IPS DF 6.9 (cell line): ENCODE data around the gene TRIM9.
A peak's percentile ranks its signal among the peaks of the same experiment; 100 is the strongest.

ENCODE experiments used
- DNase-seq: peaks from one replicate; pipeline ENCODE4 v3.0.0-alpha.2; 2013; ENCODE audit warnings: low read depth, low spot score
- H3K27ac ChIP-seq: one replicate; pipeline ENCODE4 v1.5.1; 2013; ENCODE audit warnings: low read length, control low read depth
- H3K27me3 ChIP-seq: 2 replicates; pipeline ENCODE4 v1.6.1; 2013; ENCODE audit warnings: mild to moderate bottlenecking, low read length; ENCODE audit not compliant: control insufficient read depth, insufficient read depth
- H3K36me3 ChIP-seq: 2 replicates; pipeline ENCODE4 v1.6.1; 2013; ENCODE audit warnings: low read length; ENCODE audit not compliant: control insufficient read depth, insufficient read depth
- H3K4me1 ChIP-seq: 2 replicates; pipeline ENCODE4 v1.6.1; 2013; ENCODE audit warnings: low read length; ENCODE audit not compliant: control insufficient read depth, insufficient read depth
- H3K4me3 ChIP-seq: 2 replicates; pipeline ENCODE4 v1.5.1; 2013; ENCODE audit warnings: mild to moderate bottlenecking, low read length
- H3K9me3 ChIP-seq: 2 replicates; pipeline ENCODE4 v1.6.1; 2013; ENCODE audit warnings: low read length, inconsistent platforms; ENCODE audit not compliant: control insufficient read depth, insufficient read depth
- WGBS: extraction: QIAGEN DNeasy Blood & Tissue Kit; methylation state at CpG from one replicate; pipeline ENCODE4 v1.1.7; 2013; ENCODE audit warnings: mixed read lengths, missing lambda C conversion rate; ENCODE audit not compliant: insufficient read length, insufficient coverage; 5-methylcytosine and 5-hydroxymethylcytosine counted together

Gene TRIM9

GRCh38 chr14:51118993-51119392 is 24.1 kb upstream of the TRIM9 start:
- no peak for DNase-seq
- Histone ChIP-seq H3K27me3 (no peaks in the 10 kb centered on the region), H3K36me3 (no peaks in the 10 kb centered on the region), H3K4me3 (no peak overlapping the region), H3K4me1 (peaks cover 3% of the 10 kb centered on the region; the same call in 1 of the 2 replicates), H3K27ac (no peak overlapping the region), H3K9me3 (no peaks in the 10 kb centered on the region)

GRCh38 chr14:51117593-51117992 is 22.7 kb upstream of the TRIM9 start:
- no peaks in the 10 kb centered on the region; the same call in 1 of the 2 replicates for H3K4me1 ChIP-seq
- no peak overlapping the region for H3K4me3 ChIP-seq
- WGBS = no CpG with 5 or more reads among the region's 1 CpG
- no peak overlapping the region for H3K27ac ChIP-seq
- H3K9me3 ChIP-seq = no peaks in the 10 kb centered on the region
- H3K36me3 ChIP-seq = no peaks in the 10 kb centered on the region
- no peak for DNase-seq
- H3K27me3 ChIP-seq = no peaks in the 10 kb centered on the region

GRCh38 chr14:51116682-51117081 is 21.8 kb upstream of the TRIM9 start:
- Histone ChIP-seq H3K9me3 (no peaks in the 10 kb centered on the region), H3K4me3 (no peak overlapping the region), H3K4me1 (no peaks in the 10 kb centered on the region; the same call in 1 of the 2 replicates), H3K27ac (no peak overlapping the region), H3K36me3 (no peaks in the 10 kb centered on the region), H3K27me3 (no peaks in the 10 kb centered on the region)
- DNase-seq = no peak
- WGBS = no CpG with 5 or more reads among the region's 1 CpG

- no peak for DNase-seq
- no peak overlapping the region for H3K27ac ChIP-seq
- WGBS = no CpG with 5 or more reads among the region's 3 CpGs
- H3K4me1 ChIP-seq = no peaks in the 10 kb centered on the region
- H3K9me3 ChIP-seq = no peaks in the 10 kb centered on the region
- H3K27me3 ChIP-seq = no peaks in the 10 kb centered on the region
- H3K4me3 ChIP-seq = no peak overlapping the region
- H3K36me3 ChIP-seq = no peaks in the 10 kb centered on the region
Measured at GRCh38 chr14:51109651-51110050, 14.7 kb upstream of the TRIM9 start.

GRCh38 chr14:51107801-51108200 is 12.9 kb upstream of the TRIM9 start:
- H3K9me3 ChIP-seq = no peaks in the 10 kb centered on the region
- H3K27me3 ChIP-seq = no peaks in the 10 kb centered on the region
- no CpG with 5 or more reads among the region's 1 CpG for WGBS
- H3K4me3 ChIP-seq = no peak overlapping the region
- no peaks in the 10 kb centered on the region for H3K36me3 ChIP-seq
- no peak overlapping the region for H3K27ac ChIP-seq
- no peak for DNase-seq
- no peaks in the 10 kb centered on the region for H3K4me1 ChIP-seq

GRCh38 chr14:51104467-51104866 is 9.6 kb upstream of the TRIM9 start:
- Histone ChIP-seq H3K9me3 (no peaks in the 10 kb centered on the region), H3K27ac (no peak overlapping the region), H3K36me3 (no peaks in the 10 kb centered on the region), H3K4me1 (peaks cover under 1% of the 10 kb centered on the region; the same call in 1 of the 2 replicates), H3K27me3 (no peaks in the 10 kb centered on the region), H3K4me3 (no peak overlapping the region)
- DNase-seq = no peak

- Histone ChIP-seq H3K9me3 (no peaks in the 10 kb centered on the region), H3K4me3 (no peak overlapping the region), H3K27ac (no peak overlapping the region), H3K36me3 (no peaks in the 10 kb centered on the region), H3K27me3 (peaks cover 13% of the 10 kb centered on the region; the same call in 1 of the 2 replicates), H3K4me1 (peaks cover 4% of the 10 kb centered on the region)
- no peak for DNase-seq
- WGBS = no CpG with 5 or more reads among the region's 1 CpG
Measured at GRCh38 chr14:51097287-51097686, 2.4 kb upstream of the TRIM9 start.

GRCh38 chr14:51096870-51097269 is 2.0 kb upstream of the TRIM9 start:
- no CpG with 5 or more reads among the region's 2 CpGs for WGBS
- Histone ChIP-seq H3K9me3 (no peaks in the 10 kb centered on the region), H3K27me3 (peaks cover 13% of the 10 kb centered on the region; the same call in 1 of the 2 replicates)

GRCh38 chr14:51095854-51096823 is 1.2 kb upstream of the TRIM9 start:
- no peaks in the 10 kb centered on the region for H3K36me3 ChIP-seq
- H3K27ac ChIP-seq = no peak overlapping the region
- H3K9me3 ChIP-seq = no peaks in the 10 kb centered on the region
- peaks cover 13% of the 10 kb centered on the region; the same call in 1 of the 2 replicates for H3K27me3 ChIP-seq
- WGBS = no CpG with 5 or more reads among the region's 19 CpGs
- no peak for DNase-seq
- H3K4me1 ChIP-seq = peaks cover 4% of the 10 kb centered on the region
- H3K4me3 ChIP-seq = peak overlapping the region; percentile 55; the same call in 1 of the 2 replicates

More at GRCh38 chr14:51096870-51097269, 2.0 kb upstream of the TRIM9 start:
- DNase-seq = no peak
- Histone ChIP-seq H3K36me3 (no peaks in the 10 kb centered on the region), H3K4me3 (no peak overlapping the region), H3K4me1 (peaks cover 4% of the 10 kb centered on the region), H3K27ac (no peak overlapping the region)

GRCh38 chr14:51094282-51094821 is 553 bp downstream of the TRIM9 start:
- no peaks in the 10 kb centered on the region for H3K9me3 ChIP-seq
- peaks cover 13% of the 10 kb centered on the region; the same call in 1 of the 2 replicates for H3K27me3 ChIP-seq
- DNase-seq = no peak
- WGBS = no CpG with 5 or more reads among the region's 46 CpGs
- H3K4me3 ChIP-seq = peak overlapping the region; percentile 55; the same call in 1 of the 2 replicates
- no peaks in the 10 kb centered on the region for H3K36me3 ChIP-seq
- no peak overlapping the region for H3K27ac ChIP-seq
- H3K4me1 ChIP-seq = peaks cover 5% of the 10 kb centered on the region
